Esophagus squamous epithelium (tissue), 5 donors: ENCODE measurements around the gene CELF2. TPM values are rescaled to one million over a fixed set of nuclear protein-coding genes. Genes with fewer than 3 reads are reported as not detected.
"Not testable (repeated sequence)": the region's sequence is repeated elsewhere in the genome, so short reads cannot be mapped to it uniquely, and the experiment has no call there.

Experiments used
- DNase-seq: peaks from one replicate; lab custom pipeline; 2025; lab: John Stamatoyannopoulos, UW
- H3K27ac ChIP-seq, 4 donors: fragments of 200-600 bp; sonication (generic); one replicate each; pipeline ENCODE4 v1.5.1; 2016 to 2019; ENCODE audit warnings: mild to moderate bottlenecking in 1 of 4
- H3K27me3 ChIP-seq, 4 donors: fragments of 200-600 bp; sonication (generic); 1 replicate in 3 of 4; 2 replicates in 1 of 4; pipeline versions ENCODE4 v1.5.1 to v1.6.0; 2017 to 2021; ENCODE audit warnings: antibody characterized with exemption in 1 of 4
- H3K36me3 ChIP-seq, 3 donors: fragments of 200-600 bp; sonication (generic); one replicate each; pipeline ENCODE4 v1.5.1; 2016 to 2019
- H3K4me1 ChIP-seq, 3 donors: fragments of 200-600 bp; sonication (generic); one replicate each; pipeline ENCODE4 v1.5.1; 2017 to 2019
- H3K4me3 ChIP-seq, 4 donors: fragments of 200-600 bp; sonication (generic); 1 replicate in 3 of 4; 2 replicates in 1 of 4; pipeline ENCODE4 v1.5.1; 2016 to 2019; ENCODE audit warnings: mild to moderate bottlenecking in 2 of 4, moderate library complexity in 1 of 4
- H3K9me3 ChIP-seq, 3 donors: fragments of 200-600 bp; sonication (generic); one replicate each; pipeline ENCODE4 v1.5.1; 2016 to 2019
- CTCF ChIP-seq, 6 experiments: fragments of 450-650 bp in 4 of 6; fragments of 200-600 bp in 2 of 6; sonication (generic) in 2 of 6; IDR thresholded peaks; one replicate each; pipeline ENCODE4 v1.5.1; 2016 to 2019; ENCODE audit warnings: antibody characterized with exemption in 6 of 6, mild to moderate bottlenecking in 4 of 6, moderate library complexity in 4 of 6
- POLR2A ChIP-seq, 4 donors: fragments of 450-650 bp; IDR thresholded peaks; one replicate each; pipeline ENCODE4 v1.6.1; 2017; ENCODE audit warnings: antibody characterized with exemption in 4 of 4, mild to moderate bottlenecking in 4 of 4, moderate library complexity in 3 of 4
- WGBS, 2 donors: methylation state at CpG; one replicate each; pipeline ENCODE4 v1.1.5; 2018; 5-methylcytosine and 5-hydroxymethylcytosine counted together
- intact Hi-C: fragments of 100-400 bp; cut with DNase I; formaldehyde crosslinking; loops from one replicate; pipeline ENCODE4 v1.15.0; 2022
- total RNA-seq, 4 donors: library from RNA; depleted of rRNA; stranded (reverse); fragments of >200 nt; gene quantifications; one replicate each; pipeline ENCODE4 v1.1.0, GENCODE V29; 2016
- donor health status: DM: yes; HTN: yes; CAD: no.

CELF2 gene
- total RNA-seq, 4 donors from 2014 or later: 4.2 to 62.4 (median 13.5) TPM

- Histone ChIP-seq H3K27ac (no peak overlapping the region), H3K36me3 (peaks cover 0 to 7% (median 0%) of the 10 kb centered on the region in 3 donors), H3K27me3 (no peaks in the 10 kb centered on the region), H3K9me3 (no peaks in the 10 kb centered on the region), H3K4me3 (no peak overlapping the region), H3K4me1 (no peaks in the 10 kb centered on the region)
- no peak for DNase-seq
- intact Hi-C loops: no loop called here
- TF ChIP-seq POLR2A (IDR thresholded peaks at IDR 0.05) (no peak), CTCF (IDR thresholded peaks at IDR 0.05) (no peak)
- 72 to 91% methylated on average over 7 to 16 of the region's 18 CpGs for WGBS, 2 donors
Observed at GRCh38 chr10:11339660-11340059, 322.0 kb downstream of the CELF2 start.

DNA sequence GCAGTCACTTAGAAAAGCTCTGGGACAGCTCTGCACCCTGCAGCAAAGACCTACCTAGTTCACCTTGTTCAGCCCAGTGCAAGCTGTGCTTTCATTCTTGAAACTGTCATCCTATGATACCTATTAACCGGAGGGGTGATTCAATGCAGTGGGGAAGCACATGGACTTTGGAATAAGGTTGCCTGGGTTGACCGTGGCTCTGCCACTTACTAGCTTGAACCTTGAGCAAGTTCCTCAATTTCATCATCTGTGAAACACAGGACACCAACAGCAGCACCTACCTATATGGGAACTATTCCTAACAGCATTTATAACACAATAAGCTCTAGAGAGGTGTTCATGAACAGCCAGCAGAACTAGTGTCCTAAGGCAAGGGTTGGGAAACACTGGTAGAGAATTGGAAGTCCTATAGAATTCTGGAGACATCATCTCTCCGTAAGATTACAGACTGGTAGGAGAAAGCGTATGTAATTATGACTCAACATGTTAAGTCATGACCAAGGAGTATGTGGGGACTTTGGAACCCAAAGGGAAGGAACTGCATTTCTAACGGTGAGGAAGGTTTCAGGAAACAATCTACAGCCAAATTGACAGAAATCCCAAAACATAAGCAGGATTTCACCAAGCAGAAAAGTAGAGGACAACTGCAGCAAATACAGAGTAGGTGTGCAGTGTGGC is 323.8 kb downstream of the CELF2 start:
- Histone ChIP-seq H3K4me1 (peaks cover 0 to 16% (median 0%) of the 10 kb centered on the region in 3 donors), H3K27ac (no peak overlapping the region), H3K36me3 (no peaks in the 10 kb centered on the region), H3K4me3 (no peak overlapping the region), H3K27me3 (no peaks in the 10 kb centered on the region), H3K9me3 (no peaks in the 10 kb centered on the region)
- TF ChIP-seq CTCF (IDR thresholded peaks at IDR 0.05) (no peak), POLR2A (IDR thresholded peaks at IDR 0.05) (no peak)
- no peak for DNase-seq
- 70 to 73% methylated on average over 5 of the region's 5 CpGs for WGBS, 2 donors
- intact Hi-C loops: no loop called here

- intact Hi-C loops: no loop called here
- no peak for DNase-seq
- no peak overlapping the region for H3K27ac ChIP-seq
- H3K36me3 ChIP-seq: no peaks in the 10 kb centered on the region
- WGBS, 2 donors: 96 to 100% methylated on average over 1 to 15 of the region's 30 CpGs
- no peaks in the 10 kb centered on the region for H3K27me3 ChIP-seq
- no peaks in the 10 kb centered on the region for H3K9me3 ChIP-seq
- no peak overlapping the region for H3K4me3 ChIP-seq
- no peak for TF ChIP-seq CTCF (IDR thresholded peaks at IDR 0.05)
- peaks cover 0 to 16% (median 0%) of the 10 kb centered on the region in 3 donors for H3K4me1 ChIP-seq
Observed at GRCh38 chr10:11344081-11344480, 326.4 kb downstream of the CELF2 start.

- intact Hi-C loops: no loop called here
- no peaks in the 10 kb centered on the region for H3K27me3 ChIP-seq
- H3K4me3 ChIP-seq: no peak overlapping the region
- TF ChIP-seq POLR2A (IDR thresholded peaks at IDR 0.05): no peak
- no peak for TF ChIP-seq CTCF (IDR thresholded peaks at IDR 0.05)
- WGBS, 2 donors: 93% methylated on average over 13 of the region's 28 CpGs; no CpG with 5 or more reads in 1 of the 2 donors
- no peak for DNase-seq
- no peaks in the 10 kb centered on the region for H3K36me3 ChIP-seq
- no peaks in the 10 kb centered on the region for H3K9me3 ChIP-seq
- H3K4me1 ChIP-seq: peaks cover 0 to 16% (median 0%) of the 10 kb centered on the region in 3 donors
- no peak overlapping the region for H3K27ac ChIP-seq
Observed at GRCh38 chr10:11344550-11344949, 326.9 kb downstream of the CELF2 start.

DNA sequence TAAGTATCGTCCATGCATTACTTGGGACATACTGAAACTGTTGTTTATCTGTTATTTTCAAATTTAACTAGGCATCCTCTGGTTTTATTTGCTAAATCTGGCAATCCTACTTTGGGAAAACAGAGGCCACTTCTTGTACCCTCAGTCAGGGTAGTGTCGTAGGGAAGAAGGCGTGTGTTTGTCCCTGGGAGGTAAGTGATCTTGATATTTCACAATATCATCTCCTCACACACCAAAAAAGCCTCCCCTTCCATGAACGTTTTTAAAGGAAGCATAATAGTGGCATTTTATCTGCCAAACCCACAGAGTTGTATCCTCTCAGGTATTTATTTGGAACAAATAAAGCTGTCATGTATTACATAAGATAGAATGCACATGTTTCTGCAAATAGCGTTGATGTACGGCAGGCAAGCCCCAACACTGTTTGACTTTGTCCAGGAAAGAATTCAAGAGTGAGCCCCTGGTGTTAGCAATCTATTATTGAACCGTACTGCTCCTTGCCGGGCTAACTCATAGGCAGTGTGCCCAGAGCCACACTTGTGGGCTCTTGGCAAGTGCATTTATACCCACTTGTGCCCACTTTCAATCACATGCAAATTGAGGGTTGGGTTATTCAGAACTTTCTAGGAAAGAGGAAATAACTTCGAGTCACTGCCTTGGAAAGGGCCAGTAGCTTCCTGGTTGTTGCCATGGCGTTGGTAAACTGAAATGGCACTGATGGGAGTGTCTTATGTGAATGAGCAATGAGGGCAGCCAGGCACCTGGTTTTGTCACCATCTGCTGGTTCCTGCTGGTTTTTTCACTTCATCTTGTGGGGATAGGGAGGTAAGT is 327.8 kb downstream of the CELF2 start:
- TF ChIP-seq POLR2A (IDR thresholded peaks at IDR 0.05) (no peak), CTCF (IDR thresholded peaks at IDR 0.05) (peak in 2 of 6 experiments; percentile 16 to 45)
- intact Hi-C loops: no loop called here
- WGBS, 2 donors: 30 to 45% methylated on average over 10 of the region's 10 CpGs
- Histone ChIP-seq H3K4me3 (no peak overlapping the region), H3K27me3 (no peaks in the 10 kb centered on the region), H3K9me3 (no peaks in the 10 kb centered on the region), H3K27ac (peak overlapping the region in 2 of 4 donors; percentile 7 to 36), H3K36me3 (no peaks in the 10 kb centered on the region), H3K4me1 (peaks cover 0 to 16% (median 0%) of the 10 kb centered on the region in 3 donors)
- no peak for DNase-seq

GRCh38 chr10:11347580-11347979 is 329.9 kb downstream of the CELF2 start:
- H3K4me3 ChIP-seq, DNase-seq, H3K9me3 ChIP-seq, H3K27me3 ChIP-seq, H3K36me3 ChIP-seq, H3K27ac ChIP-seq, intact Hi-C loops: not testable (repeated sequence)
- 83 to 88% methylated on average over 5 of the region's 5 CpGs for WGBS, 2 donors
- peaks cover 0 to 16% (median 0%) of the 10 kb centered on the region in 3 donors for H3K4me1 ChIP-seq
